Measurements from ENCODE around the gene LY6G6C. TPM values are rescaled to one million over a fixed set of nuclear protein-coding genes. Genes with fewer than 3 reads are reported as not detected.

Gene LY6G6C, protein sequence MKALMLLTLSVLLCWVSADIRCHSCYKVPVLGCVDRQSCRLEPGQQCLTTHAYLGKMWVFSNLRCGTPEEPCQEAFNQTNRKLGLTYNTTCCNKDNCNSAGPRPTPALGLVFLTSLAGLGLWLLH
- total RNA-seq (not detected), polyA plus RNA-seq (not detected)

DNA sequence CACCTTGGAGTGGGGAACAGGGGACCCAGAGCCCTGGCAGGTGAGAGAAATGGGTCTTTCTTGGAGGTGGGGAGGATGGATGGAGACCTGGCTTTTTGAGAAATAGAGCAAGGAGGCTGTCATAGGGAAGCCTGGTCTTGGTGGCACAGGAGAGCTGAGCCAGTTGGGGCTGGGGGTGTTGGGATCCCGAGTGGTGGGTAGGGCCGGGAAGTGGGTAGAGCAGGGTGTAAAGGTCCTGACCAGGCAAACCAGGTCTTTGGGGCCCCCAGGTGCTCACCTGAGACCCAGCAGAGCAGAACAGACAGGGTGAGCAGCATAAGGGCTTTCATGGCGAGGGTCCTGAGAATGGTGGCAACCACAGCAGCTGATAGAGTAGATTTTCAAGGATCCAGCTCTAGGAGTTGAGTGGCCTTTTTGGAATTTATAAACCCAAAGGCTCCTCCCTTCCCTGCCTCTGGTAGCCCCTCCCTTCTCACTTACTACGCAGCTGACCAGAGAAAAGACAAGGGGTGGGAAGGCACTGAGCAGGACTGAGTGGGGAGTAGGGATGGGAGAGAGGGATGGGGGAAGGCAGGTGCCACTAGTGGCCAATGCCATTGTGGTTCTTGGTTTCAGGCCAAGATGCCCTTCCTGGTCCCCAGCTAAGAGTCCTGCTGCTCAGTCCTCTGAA lies at the start of gene LY6G6C:
TSS of gene LY6G6C (minus strand) at position 396 of the 670 bp plus-strand sequence. CDS start at position 329, 67 bp downstream.
- H3K27ac Mint-ChIP-seq = peak within 1 kb of the TSS in 1 of 7 donors; percentile 74
- CTCF ChIA-PET (ENCODE audit: partially characterized antibody) = no interaction called here

GRCh38 chr6:31770860-31771259 lies 49.3 kb upstream of the LY6G6C start:
- no peak for DNase-seq
- POLR2A ChIA-PET (ENCODE audit: partially characterized antibody) = interaction anchor here (0.6 to 7.1 kb wide), 7 partner anchors 8 to 106 kb away, joined by 3 to 78 read pairs (median 7); partner anchors contain the start of genes CLIC1, GPANK1, HSPA1B and MSH5
- no peak overlapping the region for H3K4me3 ChIP-seq (ENCODE audit: low read length in 2 of 2)
- Mint-ChIP-seq H3K27me3 (no peaks in the 10 kb centered on the region), H3K4me3 (peak overlapping the region in 3 of 8 donors; percentile 57 to 72 (median 57)), H3K9me3 (no peaks in the 10 kb centered on the region), H3K36me3 (no peaks in the 10 kb centered on the region), H3K27ac (peak overlapping the region in 6 of 7 donors; percentile 13 to 89 (median 58)), H3K4me1 (peaks cover 17 to 42% (median 30%) of the 10 kb centered on the region in 4 donors)
- H3K9me3 ChIP-seq (ENCODE audit: control insufficient read depth in 1 of 2, low read length in 2 of 2) = no peaks in the 10 kb centered on the region
- no peaks in the 10 kb centered on the region for H3K36me3 ChIP-seq (ENCODE audit: insufficient read depth, low read length)
- no peaks in the 10 kb centered on the region for H3K27me3 ChIP-seq (ENCODE audit: insufficient read depth, low read length)
- CTCF ChIA-PET (ENCODE audit: partially characterized antibody) = interaction anchor here (1.7 to 12.8 kb wide), 7 partner anchors 12 to 60 kb away, joined by 4 to 173 read pairs (median 11); partner anchors contain the start of genes CLIC1, DDAH2, HSPA1A and HSPA1L
- H3K4me1 ChIP-seq (ENCODE audit: insufficient read depth, low read length) = peaks cover 45% of the 10 kb centered on the region
- intact Hi-C loops (cut with micrococcal nuclease) = loop anchor here (5.0 kb wide), 1 partner anchor 46 kb away; the partner anchor contains the start of genes HSPA1A and HSPA1L
- no peak overlapping the region for H3K27ac ChIP-seq (ENCODE audit: low read depth, low read length)

More for the DNA sequence above, at the start of gene LY6G6C:
- H3K4me3 Mint-ChIP-seq = no peak within 1 kb of the TSS
- peaks cover 0 to 2% of the 10 kb centered on the region in 2 donors for H3K27me3 Mint-ChIP-seq
- peaks cover 0 to 4% of the 10 kb centered on the region in 2 donors for H3K36me3 Mint-ChIP-seq
- no peaks in the 10 kb centered on the region for H3K27me3 ChIP-seq (ENCODE audit: insufficient read depth, low read length)
- no peak within 1 kb of the TSS for H3K27ac ChIP-seq (ENCODE audit: low read depth, low read length)
- H3K9me3 ChIP-seq (ENCODE audit: control insufficient read depth in 1 of 2, low read length in 2 of 2) = no peaks in the 10 kb centered on the region
- no peak for DNase-seq
- H3K9me3 Mint-ChIP-seq = no peaks in the 10 kb centered on the region
- POLR2A ChIA-PET (ENCODE audit: partially characterized antibody) = no interaction called here
- H3K4me3 ChIP-seq (ENCODE audit: low read length in 2 of 2) = no peak within 1 kb of the TSS
- H3K4me1 ChIP-seq (ENCODE audit: insufficient read depth, low read length) = peaks cover 10% of the 10 kb centered on the region
- intact Hi-C loops (cut with micrococcal nuclease) = no loop called here
- H3K4me1 Mint-ChIP-seq = peaks cover 4 to 15% (median 9%) of the 10 kb centered on the region in 4 donors
- H3K36me3 ChIP-seq (ENCODE audit: insufficient read depth, low read length) = no peaks in the 10 kb centered on the region

DNA sequence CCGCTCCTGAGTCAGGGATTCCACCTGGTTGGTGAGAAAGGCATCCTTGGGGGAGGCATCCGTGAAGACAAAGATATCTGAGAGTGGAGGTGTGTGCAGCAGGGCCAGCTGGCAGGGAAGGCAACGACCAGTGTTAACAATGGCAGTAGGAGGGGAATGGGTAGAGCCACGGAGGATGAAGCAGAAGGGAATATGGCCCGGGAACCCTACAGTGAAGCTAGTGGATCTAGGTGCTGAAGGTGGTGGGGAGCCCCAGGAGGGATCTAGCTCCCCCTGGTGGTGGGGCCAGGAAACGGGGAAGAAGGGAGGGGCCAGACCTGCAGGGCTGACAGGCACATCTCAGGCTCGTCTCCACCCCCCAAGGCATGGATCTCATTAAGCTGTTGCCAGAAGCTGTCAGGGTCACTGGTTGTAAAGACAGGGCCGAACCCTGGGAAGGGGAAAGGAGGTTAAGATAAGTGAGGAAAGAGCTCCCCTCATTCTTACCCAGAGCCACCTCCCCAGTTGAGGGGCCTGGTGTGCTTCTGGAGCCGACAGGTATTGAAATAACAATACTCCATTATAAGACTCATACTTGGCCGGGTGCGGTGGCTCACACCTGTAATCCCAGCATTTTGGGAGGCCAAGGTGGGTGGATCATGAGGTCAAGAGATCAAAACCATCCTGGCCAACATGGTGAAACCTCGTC lies 48.3 kb upstream of the LY6G6C start:
- intact Hi-C loops (cut with micrococcal nuclease) = loop anchor here (1.0 to 5.0 kb wide), 2 partner anchors 41 to 47 kb away; partner anchors contain the start of genes DDAH2, HSPA1A and HSPA1L
- no peaks in the 10 kb centered on the region for H3K36me3 ChIP-seq (ENCODE audit: insufficient read depth, low read length)
- POLR2A ChIA-PET (ENCODE audit: partially characterized antibody) = interaction anchor here (0.9 to 7.1 kb wide), 11 partner anchors 28 to 105 kb away, joined by 3 to 78 read pairs (median 5); partner anchors contain the start of genes CLIC1, DDAH2, GPANK1 and HSPA1A
- H3K27ac ChIP-seq (ENCODE audit: low read depth, low read length) = no peak overlapping the region
- CTCF ChIA-PET (ENCODE audit: partially characterized antibody) = interaction anchor here (0.6 to 12.8 kb wide), 31 partner anchors 10 to 219 kb away, joined by 3 to 173 read pairs (median 4); partner anchors contain the start of genes APOM, CLIC1, DDAH2 and HSPA1A
- peak overlapping the region in 5 of 7 donors; percentile 0 to 65 (median 36) for H3K27ac Mint-ChIP-seq
- peaks cover 15 to 34% (median 24%) of the 10 kb centered on the region in 4 donors for H3K4me1 Mint-ChIP-seq
- no peaks in the 10 kb centered on the region for H3K27me3 ChIP-seq (ENCODE audit: insufficient read depth, low read length)
- no peaks in the 10 kb centered on the region for H3K9me3 ChIP-seq (ENCODE audit: control insufficient read depth in 1 of 2, low read length in 2 of 2)
- H3K9me3 Mint-ChIP-seq = no peaks in the 10 kb centered on the region
- H3K4me1 ChIP-seq (ENCODE audit: insufficient read depth, low read length) = peaks cover 35% of the 10 kb centered on the region
- DNase-seq = peak; percentile 75 to 81 (median 80)
- H3K27me3 Mint-ChIP-seq = no peaks in the 10 kb centered on the region
- H3K4me3 ChIP-seq (ENCODE audit: low read length in 2 of 2) = no peak overlapping the region
- no peaks in the 10 kb centered on the region for H3K36me3 Mint-ChIP-seq
- peak overlapping the region in 2 of 8 donors; percentile 42 to 57 for H3K4me3 Mint-ChIP-seq

DNA sequence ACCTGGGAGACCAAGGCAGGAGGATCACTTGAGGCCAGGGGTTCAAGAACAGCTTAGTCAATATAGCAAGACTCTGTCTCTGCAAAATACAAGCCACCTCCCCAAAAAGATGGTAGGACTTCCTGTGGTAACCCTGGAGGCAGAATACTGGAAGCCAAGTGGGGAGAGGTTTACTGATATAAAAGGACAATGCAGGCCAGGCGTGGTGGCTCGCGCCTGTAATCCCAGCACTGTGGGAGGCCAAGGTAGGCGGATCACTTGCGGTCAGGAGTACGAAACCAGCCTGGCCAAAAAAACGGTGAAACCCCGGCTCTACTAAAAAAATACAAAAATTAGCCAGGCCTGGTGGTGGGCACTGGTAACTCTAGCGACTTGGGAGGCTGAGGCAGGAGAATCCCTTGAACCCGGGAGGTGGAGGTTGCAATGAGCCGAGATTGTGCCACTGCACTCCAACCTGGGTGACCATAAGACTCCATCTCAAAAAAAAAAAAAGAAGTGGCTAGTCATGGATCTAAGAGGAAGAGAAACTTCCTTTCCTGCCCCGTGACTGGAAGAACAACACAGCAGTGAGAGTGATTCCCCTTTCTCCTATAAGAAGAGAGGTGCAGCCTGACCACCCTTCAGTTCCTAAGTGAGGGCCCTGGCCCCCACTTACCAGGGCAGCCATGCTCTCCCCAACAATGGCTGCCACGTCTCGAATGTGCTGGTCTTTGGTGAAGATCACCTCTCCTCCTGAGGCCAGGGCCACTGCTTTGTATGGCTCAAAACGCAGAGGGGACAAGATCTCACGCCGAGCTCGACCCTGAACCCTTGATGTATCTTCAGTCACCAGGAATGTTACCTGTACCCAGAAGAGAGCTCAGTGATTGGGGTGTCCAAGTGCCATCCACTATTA lies 47.1 kb upstream of the LY6G6C start:
- H3K4me1 ChIP-seq (ENCODE audit: insufficient read depth, low read length) = peaks cover 35% of the 10 kb centered on the region
- DNase-seq = no peak
- H3K27ac ChIP-seq (ENCODE audit: low read depth, low read length) = no peak overlapping the region
- CTCF ChIA-PET (ENCODE audit: partially characterized antibody) = interaction anchor here (1.0 to 12.8 kb wide), 15 partner anchors 9 to 84 kb away, joined by 3 to 173 read pairs (median 8); partner anchors contain the start of genes CLIC1, DDAH2, HSPA1A and HSPA1B
- Mint-ChIP-seq H3K36me3 (no peaks in the 10 kb centered on the region), H3K9me3 (no peaks in the 10 kb centered on the region), H3K4me3 (no peak overlapping the region), H3K27ac (peak overlapping the region in 3 of 7 donors; percentile 55 to 65 (median 60)), H3K4me1 (peaks cover 15 to 36% (median 25%) of the 10 kb centered on the region in 4 donors), H3K27me3 (no peaks in the 10 kb centered on the region)
- intact Hi-C loops (cut with micrococcal nuclease) = loop anchor here (1.0 kb wide), 1 partner anchor 39 kb away; the partner anchor contains the start of gene DDAH2
- H3K36me3 ChIP-seq (ENCODE audit: insufficient read depth, low read length) = no peaks in the 10 kb centered on the region
- POLR2A ChIA-PET (ENCODE audit: partially characterized antibody) = interaction anchor here (0.7 to 7.1 kb wide), 7 partner anchors 31 to 66 kb away, joined by 3 to 78 read pairs (median 6); partner anchors contain the start of genes CLIC1, HSPA1A, HSPA1L and MSH5
- no peak overlapping the region for H3K4me3 ChIP-seq (ENCODE audit: low read length in 2 of 2)
- H3K9me3 ChIP-seq (ENCODE audit: control insufficient read depth in 1 of 2, low read length in 2 of 2) = no peaks in the 10 kb centered on the region
- H3K27me3 ChIP-seq (ENCODE audit: insufficient read depth, low read length) = no peaks in the 10 kb centered on the region

DNA sequence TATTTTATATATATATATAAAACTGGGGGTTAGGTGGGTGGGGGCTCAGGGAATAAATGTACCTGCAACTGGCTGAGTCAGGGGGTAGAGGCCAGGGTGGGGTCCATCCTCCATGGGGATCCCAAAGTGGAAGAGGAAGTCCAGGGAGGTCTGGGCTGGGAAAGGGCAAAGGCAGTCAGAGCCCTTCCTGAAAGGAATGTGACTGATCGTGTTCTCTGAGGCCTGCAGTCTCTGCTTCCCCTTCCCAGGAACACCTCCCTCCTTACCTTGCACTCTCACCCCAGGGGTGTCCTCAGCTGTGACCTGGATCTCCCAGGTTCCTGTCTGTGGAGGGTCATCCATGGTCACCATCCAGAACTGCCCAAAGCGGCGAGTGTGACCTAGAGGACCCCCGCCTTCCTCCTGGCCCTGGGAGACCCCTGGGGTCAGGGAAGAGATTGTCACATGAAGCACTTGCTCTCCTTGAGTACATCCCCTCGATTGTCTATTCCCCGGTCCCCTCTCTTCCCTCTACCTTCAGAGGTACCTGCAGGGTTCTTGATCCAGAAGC lies 45.6 kb upstream of the LY6G6C start:
- DNase-seq = no peak
- Histone ChIP-seq H3K9me3 (ENCODE audit: control insufficient read depth in 1 of 2, low read length in 2 of 2) (no peaks in the 10 kb centered on the region), H3K27ac (ENCODE audit: low read depth, low read length) (no peak overlapping the region), H3K4me3 (ENCODE audit: low read length in 2 of 2) (no peak overlapping the region), H3K27me3 (ENCODE audit: insufficient read depth, low read length) (no peaks in the 10 kb centered on the region), H3K36me3 (ENCODE audit: insufficient read depth, low read length) (no peaks in the 10 kb centered on the region), H3K4me1 (ENCODE audit: insufficient read depth, low read length) (peaks cover 21% of the 10 kb centered on the region)
- Mint-ChIP-seq H3K4me1 (peaks cover 9 to 24% (median 18%) of the 10 kb centered on the region in 4 donors), H3K4me3 (no peak overlapping the region), H3K27me3 (no peaks in the 10 kb centered on the region), H3K36me3 (peaks cover 0 to 1% of the 10 kb centered on the region in 2 donors), H3K27ac (no peak overlapping the region), H3K9me3 (no peaks in the 10 kb centered on the region)
- ChIA-PET CTCF (ENCODE audit: partially characterized antibody) (interaction anchor here (12.8 kb wide), 1 partner anchor 33 kb away, joined by 173 read pairs; the partner anchor contains the start of genes CLIC1, DDAH2 and MSH5), POLR2A (ENCODE audit: partially characterized antibody) (no interaction called here)
- intact Hi-C loops (cut with micrococcal nuclease) = no loop called here
